ENCODE data around the gene TENM4. TPM values are rescaled to one million over a fixed set of nuclear protein-coding genes. Genes with fewer than 3 reads are reported as not detected.
A peak's percentile ranks its signal among the peaks of the same experiment; 100 is the strongest.

The TENM4 gene
- total RNA-seq, 1 experiment from 2014 or later, result 0.39 TPM

GRCh38 chr11:79087238-79087960, 353.4 kb downstream of the TENM4 start:
- BruUV-seq (replicated peaks), result no TSS peak
- no peaks in the 10 kb centered on the region for H3K36me3 ChIP-seq (ENCODE audit: control insufficient read depth, insufficient read depth, low read length)
- H3K27ac ChIP-seq (ENCODE audit: low read length), result no peak overlapping the region
- H3K4me1 ChIP-seq (ENCODE audit: control insufficient read depth, insufficient read depth, low read length), result no peaks in the 10 kb centered on the region; the same call in 1 of the 2 replicates
- H3K27me3 ChIP-seq (ENCODE audit: control insufficient read depth, insufficient read depth, low read length), result no peaks in the 10 kb centered on the region
- in situ Hi-C loops (cut with HindIII; ENCODE audit: low pct_unique_long_range_greater_than_20kb, low sequenced_read_pairs), result no loop called here
- intact Hi-C loops (cut with micrococcal nuclease; ENCODE audit: unreplicated experiment), result no loop called here
- CTCF ChIA-PET, result no interaction called here
- TF ChIP-seq, protein P1, sequence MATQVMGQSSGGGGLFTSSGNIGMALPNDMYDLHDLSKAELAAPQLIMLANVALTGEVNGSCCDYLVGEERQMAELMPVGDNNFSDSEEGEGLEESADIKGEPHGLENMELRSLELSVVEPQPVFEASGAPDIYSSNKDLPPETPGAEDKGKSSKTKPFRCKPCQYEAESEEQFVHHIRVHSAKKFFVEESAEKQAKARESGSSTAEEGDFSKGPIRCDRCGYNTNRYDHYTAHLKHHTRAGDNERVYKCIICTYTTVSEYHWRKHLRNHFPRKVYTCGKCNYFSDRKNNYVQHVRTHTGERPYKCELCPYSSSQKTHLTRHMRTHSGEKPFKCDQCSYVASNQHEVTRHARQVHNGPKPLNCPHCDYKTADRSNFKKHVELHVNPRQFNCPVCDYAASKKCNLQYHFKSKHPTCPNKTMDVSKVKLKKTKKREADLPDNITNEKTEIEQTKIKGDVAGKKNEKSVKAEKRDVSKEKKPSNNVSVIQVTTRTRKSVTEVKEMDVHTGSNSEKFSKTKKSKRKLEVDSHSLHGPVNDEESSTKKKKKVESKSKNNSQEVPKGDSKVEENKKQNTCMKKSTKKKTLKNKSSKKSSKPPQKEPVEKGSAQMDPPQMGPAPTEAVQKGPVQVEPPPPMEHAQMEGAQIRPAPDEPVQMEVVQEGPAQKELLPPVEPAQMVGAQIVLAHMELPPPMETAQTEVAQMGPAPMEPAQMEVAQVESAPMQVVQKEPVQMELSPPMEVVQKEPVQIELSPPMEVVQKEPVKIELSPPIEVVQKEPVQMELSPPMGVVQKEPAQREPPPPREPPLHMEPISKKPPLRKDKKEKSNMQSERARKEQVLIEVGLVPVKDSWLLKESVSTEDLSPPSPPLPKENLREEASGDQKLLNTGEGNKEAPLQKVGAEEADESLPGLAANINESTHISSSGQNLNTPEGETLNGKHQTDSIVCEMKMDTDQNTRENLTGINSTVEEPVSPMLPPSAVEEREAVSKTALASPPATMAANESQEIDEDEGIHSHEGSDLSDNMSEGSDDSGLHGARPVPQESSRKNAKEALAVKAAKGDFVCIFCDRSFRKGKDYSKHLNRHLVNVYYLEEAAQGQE (IDR thresholded peaks at IDR 0.05; ENCODE audit: insufficient read depth in 1 of 2, low read depth in 2 of 2, low read length in 1 of 2), result no peak
- TF ChIP-seq SIN3A (IDR thresholded peaks at IDR 0.05; ENCODE audit: borderline replicate concordance, insufficient read depth, low read depth, low read length), result no peak
- TF ChIP-seq TCF7L2 (IDR thresholded peaks at IDR 0.05; ENCODE audit: low read depth, low read length), result no peak
- no peak for TF ChIP-seq CTCF (IDR thresholded peaks at IDR 0.05)
- no peak for TF ChIP-seq POLR2AphosphoS5 (IDR thresholded peaks at IDR 0.05; ENCODE audit: low read depth, low read length)
- H3K4me3 ChIP-seq (ENCODE audit: low read depth in 2 of 2, low read length in 2 of 2), result no peak overlapping the region
- no peaks in the 10 kb centered on the region for H3K9me3 ChIP-seq (ENCODE audit: control insufficient read depth, insufficient read depth, low read depth, low read length)
- ATAC-seq (0 out of 2 replicates have a peak, but pooled peaks have one; percentile 42), DNase-seq (ENCODE audit: low read depth, low spot score) (no peak)
- POLR2A ChIA-PET, result interaction anchor here (0.5 to 0.6 kb wide), 2 partner anchors 25 to 248 kb away, joined by 3 to 6 read pairs; no protein-coding TSS in a partner anchor

GRCh38 chr11:79086056-79086455, 354.8 kb downstream of the TENM4 start:
- H3K9me3 ChIP-seq (ENCODE audit: control insufficient read depth, insufficient read depth, low read depth, low read length), result no peaks in the 10 kb centered on the region
- no peaks in the 10 kb centered on the region for H3K27me3 ChIP-seq (ENCODE audit: control insufficient read depth, insufficient read depth, low read length)
- H3K27ac ChIP-seq (ENCODE audit: low read length), result no peak overlapping the region
- no TSS peak for BruUV-seq (replicated peaks)
- H3K36me3 ChIP-seq (ENCODE audit: control insufficient read depth, insufficient read depth, low read length), result no peaks in the 10 kb centered on the region
- no peak overlapping the region for H3K4me3 ChIP-seq (ENCODE audit: low read depth in 2 of 2, low read length in 2 of 2)
- no peak for DNase-seq (ENCODE audit: low read depth, low spot score)
- CTCF ChIA-PET, result no interaction called here
- in situ Hi-C loops (cut with HindIII; ENCODE audit: low pct_unique_long_range_greater_than_20kb, low sequenced_read_pairs) (no loop called here), intact Hi-C loops (cut with micrococcal nuclease; ENCODE audit: unreplicated experiment) (no loop called here)
- ATAC-seq, result no peak
- no peak for TF ChIP-seq TCF7L2 (IDR thresholded peaks at IDR 0.05; ENCODE audit: low read depth, low read length)
- TF ChIP-seq, protein P1 (IDR thresholded peaks at IDR 0.05; ENCODE audit: insufficient read depth in 1 of 2, low read depth in 2 of 2, low read length in 1 of 2), result no peak
- TF ChIP-seq SIN3A (IDR thresholded peaks at IDR 0.05; ENCODE audit: borderline replicate concordance, insufficient read depth, low read depth, low read length), result no peak
- no peak for TF ChIP-seq POLR2AphosphoS5 (IDR thresholded peaks at IDR 0.05; ENCODE audit: low read depth, low read length)
- no peak for TF ChIP-seq CTCF (IDR thresholded peaks at IDR 0.05)
- no peaks in the 10 kb centered on the region; the same call in 1 of the 2 replicates for H3K4me1 ChIP-seq (ENCODE audit: control insufficient read depth, insufficient read depth, low read length)
- POLR2A ChIA-PET, result no interaction called here
